ENCODE results near the gene OTOP2. TPM values are rescaled to one million over a fixed set of nuclear protein-coding genes. Genes with fewer than 3 reads are reported as not detected.

The OTOP2 gene
- polyA plus RNA-seq (ENCODE audit: insufficient read depth in 1 of 5, insufficient read length in 5 of 5, low replicate concordance in 1 of 5) = not detected
- long read RNA-seq, donor 1 = 0 reads
- long read RNA-seq, donor 2 = 0 reads
- long read RNA-seq, donor 3 = 0 reads
- long read RNA-seq, donor 4 = 0 reads
- long read RNA-seq, donor 5 = 0 reads
- long read RNA-seq, donor 6 = 0 reads
- long read RNA-seq, donor 7 = 0 reads
- long read RNA-seq, donor 8 = 0 reads

GRCh38 chr17:74924250-74924948 is at the start of gene OTOP2:
Gene OTOP2, plus strand, starts transcription at chr17:74924273. Its CDS starts 360 bp downstream, at chr17:74924633.
- DNase-seq = no peak

GRCh38 chr17:74874615-74875037 is 49.4 kb upstream of the OTOP2 start:
- no peak for DNase-seq

DNA sequence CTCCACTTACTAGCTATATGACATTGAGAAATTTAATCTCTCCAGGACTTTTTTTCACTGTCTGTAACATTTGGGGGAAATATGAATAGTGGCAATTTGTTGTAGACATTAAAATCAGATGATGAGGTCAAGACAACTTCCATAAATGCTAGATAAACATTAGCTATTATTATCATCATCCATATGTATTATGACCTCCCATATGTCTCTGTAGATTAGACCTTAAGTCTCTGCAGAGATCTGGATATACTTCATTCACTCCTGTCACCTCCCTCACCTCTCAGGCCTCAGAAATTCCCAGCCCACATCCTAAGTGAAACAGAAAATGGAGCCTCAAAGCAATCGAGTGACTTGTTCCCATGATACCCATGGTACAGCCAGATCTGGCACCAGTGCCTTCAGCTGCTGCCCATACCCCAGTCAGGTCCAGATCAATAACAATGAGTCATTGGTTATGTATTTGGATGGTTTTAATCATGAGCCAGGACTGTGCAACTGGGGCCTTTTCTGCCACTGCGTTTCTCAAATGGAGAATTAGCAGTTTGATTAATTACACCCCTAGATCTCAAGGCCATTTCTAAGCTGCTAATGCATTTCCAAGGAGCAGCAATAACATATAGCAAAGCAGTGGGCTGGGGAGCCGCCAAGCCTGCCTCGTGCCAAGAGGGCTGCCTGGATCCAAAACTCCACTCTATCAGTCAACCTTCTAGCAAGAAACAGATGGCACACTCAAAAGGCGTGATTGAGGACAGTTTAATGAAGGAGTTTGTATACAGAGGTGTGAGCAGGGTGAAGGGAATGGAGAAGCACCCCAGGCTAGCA is 48.7 kb upstream of the OTOP2 start:
- no peak for DNase-seq

GRCh38 chr17:74875977-74876593 is 48.0 kb upstream of the OTOP2 start:
- DNase-seq = no peak

GRCh38 chr17:74877592-74878548 is 46.2 kb upstream of the OTOP2 start:
- DNase-seq = no peak

GRCh38 chr17:74878658-74879057 is 45.4 kb upstream of the OTOP2 start:
- no peak for DNase-seq

DNA sequence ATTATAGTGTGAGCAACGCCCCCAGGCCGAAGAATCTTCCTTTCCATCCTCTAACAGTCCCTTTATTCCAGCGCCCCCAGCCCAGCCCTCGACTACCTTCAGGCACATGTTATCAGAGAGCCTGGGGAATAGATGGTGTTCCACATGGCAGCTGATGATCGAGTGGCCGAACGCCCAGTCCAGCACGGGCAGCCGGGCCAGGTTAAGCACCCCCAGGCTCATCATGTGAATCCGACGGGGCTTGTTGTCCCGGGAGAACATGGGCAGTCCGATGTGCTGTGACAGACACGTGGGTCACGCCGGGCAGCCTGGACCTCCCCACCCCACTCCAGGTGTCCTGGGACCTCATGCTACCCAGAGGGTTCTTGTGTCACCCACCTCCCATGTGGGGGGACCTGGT is 44.8 kb upstream of the OTOP2 start:
- no peak for DNase-seq

DNA sequence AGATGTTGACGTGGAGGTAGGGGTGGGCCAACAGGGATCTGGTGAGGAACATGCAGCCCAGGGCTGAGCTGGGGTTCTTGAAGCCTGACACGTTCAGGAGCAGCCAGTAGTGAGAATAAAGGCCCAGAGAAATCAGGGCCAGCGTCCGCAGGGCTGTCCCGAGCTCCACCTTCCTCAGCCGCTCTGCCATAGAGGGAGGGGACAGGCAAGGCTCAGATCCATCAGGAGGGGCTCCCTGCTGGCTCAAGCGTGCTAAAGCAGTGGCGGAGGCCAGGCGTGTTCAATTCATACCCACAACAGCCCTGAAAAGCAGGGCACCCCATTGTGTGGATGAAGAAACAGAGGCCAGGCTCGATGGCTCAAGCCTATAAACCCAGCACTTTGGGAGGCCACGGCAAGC is 43.0 kb upstream of the OTOP2 start:
- no peak for DNase-seq

DNA sequence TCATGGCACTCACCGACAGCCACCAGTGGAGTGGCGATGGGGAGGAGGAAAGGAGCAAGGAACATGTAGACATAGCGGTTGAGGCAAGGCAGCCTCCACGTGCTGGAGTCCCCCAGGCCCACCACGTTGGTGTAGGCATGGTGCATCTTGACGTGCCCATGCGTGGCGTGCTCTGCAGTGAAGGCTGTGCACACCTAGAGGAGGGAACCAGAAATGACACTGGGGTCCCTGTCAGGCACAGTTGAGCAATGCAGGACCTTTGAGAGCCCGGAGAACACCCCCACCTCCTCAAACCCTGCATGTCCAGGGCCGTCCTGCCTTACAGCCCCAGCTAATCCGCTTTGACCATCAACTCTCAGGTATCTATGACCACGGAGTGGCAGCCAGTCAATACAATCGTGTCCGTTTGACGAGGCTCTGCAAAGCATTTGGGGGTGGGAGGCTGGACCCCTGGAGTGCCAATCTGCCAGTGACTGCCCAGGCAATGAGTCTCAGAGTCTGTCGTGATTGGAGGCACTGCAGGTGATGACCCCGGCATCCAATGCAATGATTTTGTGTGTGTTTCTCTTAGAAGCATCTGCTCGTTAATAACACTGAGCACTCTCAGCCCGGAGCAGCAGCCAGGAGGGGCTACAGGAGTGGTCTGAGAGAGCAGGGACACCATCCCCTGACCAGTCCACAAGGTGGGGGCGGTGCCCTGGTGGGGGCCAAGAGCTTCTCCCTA is 41.4 kb upstream of the OTOP2 start:
- no peak for DNase-seq

- no peak for DNase-seq
Measured at GRCh38 chr17:74883241-74883745, 40.8 kb upstream of the OTOP2 start.

DNA sequence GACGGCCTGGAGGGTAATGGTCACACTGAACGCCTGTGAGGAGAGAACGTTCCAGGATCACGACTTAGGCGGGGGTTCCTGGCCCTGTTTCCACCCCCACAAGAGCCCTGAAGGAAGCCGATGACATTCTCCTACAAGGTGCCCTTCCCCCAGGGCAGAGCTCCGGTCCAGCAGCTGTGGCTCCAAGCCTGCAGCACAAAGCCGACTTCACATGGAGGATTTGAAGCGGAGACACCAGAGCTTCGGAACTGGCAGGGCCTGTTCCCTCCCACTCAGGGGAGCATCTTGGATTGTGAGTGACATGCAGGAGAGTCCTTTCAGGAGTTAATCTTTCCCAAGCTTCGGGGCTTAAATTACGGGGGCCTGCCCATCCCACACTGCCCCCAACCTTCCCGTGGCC is 35.6 kb upstream of the OTOP2 start:
- no peak for DNase-seq

GRCh38 chr17:74890554-74890953 is 33.5 kb upstream of the OTOP2 start:
- no peak for DNase-seq

GRCh38 chr17:74892013-74892841 is 31.8 kb upstream of the OTOP2 start:
- DNase-seq = no peak

- no peak for DNase-seq
Measured at GRCh38 chr17:74892974-74893911, 30.8 kb upstream of the OTOP2 start, which contains the start of gene FADS6. Gene FADS6, minus strand, starts transcription at chr17:74893633. Its CDS starts 38 bp downstream, at chr17:74893595.

DNA sequence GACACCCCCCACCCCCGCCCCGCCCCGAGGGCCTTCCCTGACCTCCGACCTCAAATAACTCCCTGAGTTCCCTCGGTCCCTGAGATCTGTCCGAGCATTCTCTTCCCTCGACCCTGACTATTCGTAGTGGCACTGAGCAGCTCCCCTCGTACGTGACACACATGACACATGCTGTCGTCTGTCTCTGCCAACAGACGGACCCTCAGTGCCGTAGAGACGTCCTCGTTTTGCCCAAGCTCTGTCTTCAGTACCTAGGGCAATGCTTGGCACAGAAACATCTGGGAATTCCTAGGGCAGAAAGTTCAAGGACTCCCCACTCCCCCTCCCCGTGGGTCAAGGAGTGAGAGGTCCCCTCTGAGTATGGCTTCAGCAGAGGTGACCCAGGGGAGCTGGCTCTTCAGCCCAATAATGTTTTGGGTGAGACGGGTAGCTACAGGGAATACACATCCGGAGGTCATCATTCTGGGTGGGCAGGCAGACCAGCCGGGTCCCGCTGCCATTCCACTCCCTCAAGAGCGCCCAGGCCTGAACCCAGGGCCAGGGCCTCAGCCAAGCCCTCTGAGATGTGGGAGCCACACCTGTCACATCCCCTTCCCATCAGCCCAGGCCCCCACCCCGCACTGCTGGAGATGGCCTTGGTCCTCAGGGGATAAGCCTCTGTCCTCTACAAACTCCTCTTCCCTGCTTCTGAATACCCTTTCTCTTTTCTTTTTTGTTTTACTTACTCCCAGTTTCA is 30.0 kb upstream of the OTOP2 start:
- no peak for DNase-seq

DNA sequence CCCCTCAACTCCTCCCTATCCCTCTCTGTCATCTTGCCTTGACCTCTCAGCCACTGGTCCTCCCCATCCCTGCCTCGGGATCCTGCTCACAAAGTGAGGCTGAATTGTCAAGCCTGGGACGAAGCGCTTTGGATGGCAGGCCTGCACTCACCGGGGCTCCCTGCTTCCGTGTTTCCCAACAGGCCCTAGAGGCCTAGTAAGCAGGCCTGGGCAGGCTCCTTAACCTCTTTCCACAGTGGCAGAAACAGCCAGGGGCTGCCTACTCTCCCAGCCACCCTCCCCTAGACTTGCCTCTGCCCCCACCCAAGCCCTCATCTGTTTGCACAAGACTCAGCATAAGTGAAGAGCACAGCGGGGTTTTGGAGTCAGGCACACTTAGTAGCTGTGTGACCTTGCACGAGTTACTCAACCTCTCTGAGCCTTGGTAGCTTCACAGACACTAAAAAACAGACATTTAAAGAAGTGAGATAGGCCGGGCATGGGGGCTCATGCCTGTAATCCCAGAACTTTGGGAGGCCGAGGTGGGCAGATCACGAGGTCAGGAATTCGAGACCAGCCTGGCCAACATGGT is 25.6 kb upstream of the OTOP2 start:
- DNase-seq = no peak

GRCh38 chr17:74900208-74900607 is 23.9 kb upstream of the OTOP2 start:
- no peak for DNase-seq

All from right lung (tissue), 10 donors.